ENCODE data around the gene KCNJ1.

- TF ChIP-seq CTCF (IDR thresholded peaks at IDR 0.05; ENCODE audit: low read depth, low read length) = no peak
- TF ChIP-seq POLR2A (IDR thresholded peaks at IDR 0.05; ENCODE audit: extremely low read depth, insufficient read length) = no peak
- no peak for TF ChIP-seq MAX (IDR thresholded peaks at IDR 0.05; ENCODE audit: low read depth, low read length)
- no peak for TF ChIP-seq MYC (IDR thresholded peaks at IDR 0.05; ENCODE audit: low read depth, low read length)
These were observed 64.6 kb downstream of the KCNJ1 start for GRCh38 chr11:128802358-128802981.
